GM21526 (cell line): ENCODE measurements around the gene TAF5L.
A peak's percentile ranks its signal among the peaks of the same experiment; 100 is the strongest.

Source experiments
- ATAC-seq: cut with Tn5 transposase; IDR thresholded peaks from one replicate; pipeline ENCODE4 v1.9.1; 2021; ENCODE audit warnings: moderate library complexity; ENCODE audit not compliant: unreplicated experiment, low FRiP score

The TAF5L gene

DNA sequence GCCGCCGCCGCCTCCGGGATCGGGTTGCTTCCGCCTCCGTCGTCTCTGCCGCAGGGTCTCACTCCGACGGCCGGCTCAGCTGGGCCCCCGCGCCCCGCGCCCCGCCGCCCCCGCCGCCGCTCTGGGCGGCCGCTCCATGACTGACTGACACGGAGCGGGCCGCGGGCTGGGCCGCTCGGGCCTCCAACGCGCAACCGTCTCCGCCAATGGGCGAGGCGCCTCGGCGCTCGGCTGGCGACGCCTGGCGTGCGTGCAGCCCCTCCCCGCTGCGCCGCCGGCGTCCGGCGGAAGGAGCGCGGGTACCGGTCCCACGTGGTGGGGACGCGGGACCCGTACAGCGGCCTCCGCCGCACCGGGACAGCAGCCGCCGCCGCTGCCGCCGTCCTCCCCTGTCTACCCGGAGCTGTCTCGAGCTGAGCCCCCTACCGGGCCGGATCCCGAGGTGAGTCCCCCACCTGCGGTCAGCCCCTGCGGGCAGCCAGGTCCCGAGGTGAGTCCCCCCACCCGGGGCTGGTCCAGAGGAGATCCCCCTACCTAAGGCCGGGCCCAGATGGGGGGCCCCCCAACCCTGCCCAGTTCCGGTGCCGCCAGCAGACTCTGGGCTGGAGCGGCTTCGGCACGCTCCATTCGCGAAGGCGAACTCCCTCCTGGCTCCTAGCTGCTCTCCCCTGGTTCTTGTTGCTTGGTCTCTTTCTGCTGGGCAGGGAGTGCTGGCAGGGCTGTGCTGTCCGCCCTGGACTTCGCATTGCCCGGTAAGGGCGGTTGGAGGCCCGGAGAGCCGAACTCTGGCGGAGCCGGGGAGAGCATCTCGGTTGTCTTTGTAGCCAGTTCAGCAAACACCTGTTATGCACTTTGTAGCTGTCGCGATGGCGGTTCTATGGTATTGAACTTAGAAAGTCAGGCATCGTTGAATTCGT is at the start of gene TAF5L, which contains the start of gene URB2:
TAF5L (minus strand) TSS at position 208 of the 917 bp plus-strand sequence. CDS start 11,640 bp downstream, outside the sequence.
URB2 (plus strand) TSS at position 333 of the 917 bp plus-strand sequence. CDS start 1,387 bp downstream, outside the sequence.
- ATAC-seq, result peak; percentile 87

DNA sequence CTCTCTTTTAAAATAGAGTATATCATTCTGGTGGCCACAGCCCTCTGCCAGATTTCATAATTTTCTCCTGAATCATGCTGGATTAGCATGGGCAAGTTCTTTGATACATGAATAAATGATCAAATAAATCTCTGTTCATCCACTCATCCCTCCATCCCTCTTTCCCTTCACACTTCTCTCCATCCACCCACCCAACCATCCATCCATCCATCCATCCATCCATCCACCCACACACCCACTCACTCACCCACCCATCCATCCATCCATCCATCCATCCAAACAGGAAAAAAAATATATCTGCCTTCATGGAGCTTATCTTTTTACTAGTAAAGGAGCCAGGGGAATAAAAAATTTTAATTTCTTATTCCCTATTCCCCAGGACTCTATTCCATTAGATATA is 49.5 kb upstream of the TAF5L start:
- no peak for ATAC-seq

GRCh38 chr1:229674042-229674441 is 48.1 kb upstream of the TAF5L start:
- no peak for ATAC-seq

DNA sequence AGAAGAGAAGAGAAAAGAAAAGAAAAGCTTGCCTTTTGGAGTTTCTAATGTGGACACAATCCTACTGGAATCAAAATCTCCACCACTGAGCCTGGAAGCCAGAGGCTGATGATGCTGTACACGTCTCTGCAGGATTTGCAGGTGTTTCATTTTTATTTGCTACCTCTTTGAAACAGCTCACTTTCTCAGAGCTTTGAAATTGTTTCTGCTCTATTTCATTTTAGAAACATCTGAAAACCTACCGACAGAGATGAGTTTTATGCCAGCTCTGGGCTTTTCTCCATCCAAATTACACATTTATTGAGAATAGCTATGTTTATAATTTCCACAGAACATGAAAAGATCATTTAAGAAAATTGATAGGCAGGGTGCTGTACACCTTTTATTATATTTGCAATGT is 46.3 kb upstream of the TAF5L start:
- ATAC-seq, result no peak

DNA sequence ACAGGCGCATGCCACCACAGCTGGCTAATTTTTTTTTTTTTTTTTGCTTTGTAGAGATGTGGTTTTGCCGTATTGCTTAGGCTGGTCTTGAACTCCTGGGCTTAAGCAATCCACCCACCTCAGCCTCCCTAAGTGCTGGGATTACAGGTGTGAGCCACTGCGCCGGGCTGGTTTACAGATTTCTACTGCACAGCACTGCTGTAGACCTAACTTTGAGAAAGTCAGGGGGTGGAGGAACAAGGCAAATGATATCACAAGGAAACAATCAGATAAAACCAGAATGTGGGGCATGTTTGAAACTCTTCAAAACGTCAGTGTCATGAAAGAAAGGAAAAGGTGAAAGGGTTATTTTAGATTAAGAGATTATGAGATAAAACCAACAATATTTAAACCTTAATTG is 45.4 kb upstream of the TAF5L start:
- ATAC-seq, result no peak

- ATAC-seq, result no peak
Measured at GRCh38 chr1:229669333-229669732, 43.4 kb upstream of the TAF5L start.

GRCh38 chr1:229666585-229666984 is 40.7 kb upstream of the TAF5L start:
- no peak for ATAC-seq

- no peak for ATAC-seq
Measured at GRCh38 chr1:229665912-229666558, 40.1 kb upstream of the TAF5L start.

- no peak for ATAC-seq
Measured at GRCh38 chr1:229664133-229664689, 38.3 kb upstream of the TAF5L start.

DNA sequence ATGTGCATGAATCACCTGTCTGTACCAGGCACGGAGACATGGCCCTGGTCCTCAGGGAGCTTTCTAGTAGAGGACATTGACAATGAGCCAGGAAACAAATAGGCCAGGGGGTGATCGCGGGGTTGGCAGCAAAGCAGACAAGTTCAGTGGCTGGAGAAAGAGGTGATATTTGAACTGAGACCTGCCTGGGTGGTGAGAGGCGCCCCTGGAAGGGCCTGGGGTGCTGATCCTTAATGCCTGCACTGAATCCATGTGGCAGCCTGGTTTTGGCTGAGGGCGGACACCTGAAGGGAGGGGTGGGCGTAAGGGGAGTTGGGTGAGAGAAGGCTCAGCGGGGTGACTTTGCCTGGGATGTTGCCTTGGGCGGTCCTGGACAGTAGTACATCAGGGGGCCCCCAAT is 36.0 kb upstream of the TAF5L start:
- no peak for ATAC-seq

DNA sequence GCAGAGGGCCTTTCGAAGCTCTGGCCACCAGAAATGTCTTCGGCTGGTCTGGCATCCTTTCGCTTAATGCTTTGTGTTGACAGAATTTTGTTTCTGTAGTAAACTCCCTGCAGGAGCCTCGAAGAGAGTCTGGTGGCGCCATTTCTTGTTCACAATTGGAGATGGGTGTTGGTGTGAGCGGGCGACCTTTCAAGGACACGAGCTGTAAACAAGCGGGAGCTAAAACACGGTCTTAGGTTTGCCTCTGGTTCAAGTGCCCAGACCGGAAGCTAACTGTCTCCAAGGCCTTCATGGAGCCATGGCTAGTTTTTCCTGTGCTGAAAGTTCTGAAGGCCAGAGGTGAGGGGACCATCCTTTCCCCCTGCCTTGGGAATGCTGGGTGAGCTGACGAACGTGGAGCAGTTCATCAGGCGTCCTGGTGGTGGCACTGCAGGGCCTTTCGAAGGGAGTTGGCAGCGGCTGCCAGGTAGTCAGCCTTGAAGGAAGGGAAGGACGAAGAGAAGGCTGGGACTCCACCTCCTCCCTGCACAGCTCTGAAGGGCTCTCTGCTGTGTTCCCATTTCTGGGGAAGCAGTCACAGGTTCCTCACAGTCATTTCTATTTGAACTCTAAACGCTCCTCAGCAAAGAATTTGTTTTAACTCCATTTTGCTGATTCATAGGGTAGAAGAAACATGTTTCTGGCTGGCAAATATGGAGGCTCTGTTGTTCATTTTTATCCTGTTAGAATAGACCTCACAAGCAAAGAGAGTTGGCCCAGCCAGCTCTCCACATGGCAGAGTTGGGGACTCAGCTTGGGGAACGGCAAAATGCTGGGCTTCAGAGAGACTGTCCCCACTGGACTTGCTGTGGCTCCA is 35.3 kb upstream of the TAF5L start:
- peak; percentile 53 for ATAC-seq

- ATAC-seq, result no peak
Measured at GRCh38 chr1:229657993-229658755, 32.3 kb upstream of the TAF5L start.

DNA sequence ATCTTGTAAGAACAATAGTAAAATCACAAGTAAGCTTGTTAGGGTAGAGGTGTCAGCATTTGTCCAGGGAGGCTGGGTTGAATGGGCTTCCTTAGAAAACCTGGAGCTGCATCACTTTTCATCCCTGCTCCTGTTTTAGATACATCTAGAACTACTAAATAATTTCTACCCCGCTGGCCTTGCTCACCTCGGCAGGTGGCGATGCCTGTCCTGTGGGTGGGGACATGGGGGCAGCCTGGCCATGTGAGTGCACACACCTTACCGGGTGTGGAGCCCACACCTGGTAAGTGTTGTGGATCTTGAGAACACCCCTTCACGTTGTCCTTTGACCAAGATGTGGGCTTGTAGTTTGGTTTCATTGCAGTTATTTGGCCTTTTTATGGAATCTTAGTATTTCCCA is 29.9 kb upstream of the TAF5L start:
- no peak for ATAC-seq

- ATAC-seq, result no peak
Measured at GRCh38 chr1:229653420-229653819, 27.5 kb upstream of the TAF5L start.

GRCh38 chr1:229651546-229651945 is 25.6 kb upstream of the TAF5L start:
- ATAC-seq, result no peak

- ATAC-seq, result no peak
Measured at GRCh38 chr1:229650045-229650444, 24.1 kb upstream of the TAF5L start.

DNA sequence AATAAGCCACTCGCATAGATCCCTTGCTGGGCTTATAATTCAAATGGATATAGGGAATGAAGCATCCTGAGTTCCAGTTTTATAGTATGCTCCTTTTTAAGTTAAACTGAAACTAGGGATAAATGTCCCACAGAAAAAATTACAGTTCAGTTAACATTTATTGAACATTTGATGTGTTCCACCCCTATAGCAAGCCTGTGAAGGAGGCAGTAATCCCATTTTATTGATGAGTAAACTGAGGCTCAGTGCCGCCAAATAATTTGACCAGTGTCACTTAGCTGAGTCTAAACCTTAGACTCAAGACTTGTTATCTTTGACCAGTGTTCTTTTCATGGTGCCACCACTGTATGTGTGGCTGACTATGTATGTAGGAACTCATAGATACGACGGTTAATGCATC is 22.5 kb upstream of the TAF5L start:
- ATAC-seq, result no peak

- ATAC-seq, result no peak
Measured at GRCh38 chr1:229645324-229645993, 19.5 kb upstream of the TAF5L start.
